Stimulated activated CD4-positive, alpha-beta T cell treated with anti-CD3 and anti-CD28 coated beads, Interleukin-12 subunit alpha, Interleukin-12 subunit beta, amount 100 ng/mL, for 48 hours (primary cell): ENCODE data around the gene FRS2.
"Not testable (repeated sequence)": the region's sequence is repeated elsewhere in the genome, so short reads cannot be mapped to it uniquely, and the experiment has no call there.

Experiments
- DNase-seq, 3 donors: peaks; one replicate each; pipeline ENCODE4 v3.0.0-alpha.2; 2020; ENCODE audit warnings: low read depth in 2 of 3, low spot score in 1 of 3

FRS2 gene, protein sequence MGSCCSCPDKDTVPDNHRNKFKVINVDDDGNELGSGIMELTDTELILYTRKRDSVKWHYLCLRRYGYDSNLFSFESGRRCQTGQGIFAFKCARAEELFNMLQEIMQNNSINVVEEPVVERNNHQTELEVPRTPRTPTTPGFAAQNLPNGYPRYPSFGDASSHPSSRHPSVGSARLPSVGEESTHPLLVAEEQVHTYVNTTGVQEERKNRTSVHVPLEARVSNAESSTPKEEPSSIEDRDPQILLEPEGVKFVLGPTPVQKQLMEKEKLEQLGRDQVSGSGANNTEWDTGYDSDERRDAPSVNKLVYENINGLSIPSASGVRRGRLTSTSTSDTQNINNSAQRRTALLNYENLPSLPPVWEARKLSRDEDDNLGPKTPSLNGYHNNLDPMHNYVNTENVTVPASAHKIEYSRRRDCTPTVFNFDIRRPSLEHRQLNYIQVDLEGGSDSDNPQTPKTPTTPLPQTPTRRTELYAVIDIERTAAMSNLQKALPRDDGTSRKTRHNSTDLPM

GRCh38 chr12:69470189-69471075, at the start of gene FRS2:
Gene FRS2, plus strand, starts transcription at chr12:69470388. Its CDS starts 98,643 bp downstream, at chr12:69569031.
- peak; percentile 73 to 85 (median 80) for DNase-seq

- no peak for DNase-seq
Measured at GRCh38 chr12:69421548-69421947, 48.6 kb upstream of the FRS2 start.

DNA sequence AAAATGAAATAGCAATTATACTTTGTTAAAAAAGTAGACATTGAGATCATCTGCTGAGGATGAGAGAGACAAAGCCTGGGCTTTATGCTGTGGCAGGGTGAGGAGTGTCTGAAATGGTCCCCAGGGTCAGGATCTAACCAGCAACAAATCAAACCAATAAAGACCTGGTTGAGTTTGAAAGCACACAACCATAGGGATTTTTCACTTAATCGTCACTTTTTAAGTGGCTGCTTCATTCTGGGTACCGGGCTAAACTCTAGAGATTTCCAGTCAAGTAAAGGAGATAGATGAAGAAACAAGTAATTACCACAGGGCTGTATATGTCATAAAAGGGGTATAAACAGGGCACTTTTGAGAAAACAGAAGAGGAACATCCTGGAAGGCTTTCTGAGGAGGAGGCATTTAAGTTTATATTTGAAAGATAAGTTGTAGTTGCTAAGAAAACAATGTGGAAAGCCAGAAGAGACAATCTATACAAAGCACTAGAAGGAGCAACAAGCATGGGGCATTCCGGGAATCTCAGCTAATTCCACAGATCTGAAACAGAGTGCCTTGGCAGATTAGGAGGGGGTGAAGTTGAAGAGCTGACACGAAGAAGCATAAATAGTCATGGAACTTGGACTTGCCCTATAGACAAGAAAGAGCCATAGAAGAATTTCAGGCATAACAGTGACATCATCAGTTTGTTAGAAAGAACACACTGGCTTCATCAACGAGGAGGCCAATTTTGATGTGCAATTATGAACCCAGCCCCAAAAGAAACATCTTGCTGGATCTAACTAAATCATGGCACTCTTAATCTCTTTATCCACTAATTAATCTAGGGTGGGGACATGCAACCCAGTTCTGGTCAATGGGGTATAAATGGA, 46.9 kb upstream of the FRS2 start:
- DNase-seq, result no peak

DNA sequence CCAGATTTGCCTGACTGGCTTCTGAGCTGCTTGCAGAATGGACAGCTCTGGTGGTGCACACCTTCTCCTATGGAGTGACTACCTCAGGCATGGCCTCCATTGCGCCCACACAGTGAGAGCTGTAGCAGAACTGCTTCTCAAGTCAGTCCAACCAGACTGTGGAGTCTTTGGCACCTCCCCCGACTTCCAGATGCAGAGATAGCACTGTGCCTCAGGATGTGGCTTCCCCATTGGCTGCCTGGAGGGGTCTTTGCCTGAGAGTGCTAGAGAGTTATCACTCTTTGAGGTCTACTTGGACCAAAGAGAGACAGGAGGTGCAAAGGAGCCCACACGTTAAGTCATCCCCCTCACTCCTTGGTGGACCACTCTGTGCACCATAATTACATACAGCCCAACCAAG, 44.8 kb upstream of the FRS2 start:
- no peak for DNase-seq

DNA sequence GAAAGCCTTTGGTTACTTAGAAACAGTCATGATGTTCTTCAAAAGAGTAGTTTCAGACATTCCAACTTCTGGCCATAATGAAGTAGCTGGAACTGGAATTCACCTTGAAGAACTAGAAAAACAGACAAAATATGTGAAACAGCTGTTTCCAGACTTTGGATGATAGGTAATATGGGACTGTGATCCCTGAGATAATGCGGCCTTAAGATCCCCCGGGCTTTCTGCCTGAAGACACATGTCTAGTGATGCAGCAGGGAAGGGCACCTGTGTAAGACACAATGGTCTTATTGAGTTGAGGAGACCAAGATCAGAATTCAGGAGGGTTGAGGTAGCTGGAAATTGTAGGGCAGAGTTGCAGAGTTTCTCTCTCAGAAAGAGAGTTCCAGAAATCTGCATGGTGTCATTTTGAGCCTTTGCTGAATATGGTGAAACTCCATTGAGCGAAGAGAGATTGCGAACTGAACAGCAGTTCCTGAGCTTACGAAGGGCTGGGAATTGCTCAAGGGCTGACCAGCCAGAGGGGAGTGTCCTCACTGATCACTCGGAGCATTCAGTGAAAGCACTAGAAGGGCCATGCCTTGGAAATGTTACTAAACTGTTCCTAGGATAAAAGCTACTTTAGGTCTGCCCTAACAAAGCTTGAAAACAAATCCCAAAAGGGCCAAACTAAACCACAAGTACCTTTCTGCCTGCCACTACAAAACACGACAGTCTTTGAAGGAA, 41.7 kb upstream of the FRS2 start:
- no peak for DNase-seq

DNA sequence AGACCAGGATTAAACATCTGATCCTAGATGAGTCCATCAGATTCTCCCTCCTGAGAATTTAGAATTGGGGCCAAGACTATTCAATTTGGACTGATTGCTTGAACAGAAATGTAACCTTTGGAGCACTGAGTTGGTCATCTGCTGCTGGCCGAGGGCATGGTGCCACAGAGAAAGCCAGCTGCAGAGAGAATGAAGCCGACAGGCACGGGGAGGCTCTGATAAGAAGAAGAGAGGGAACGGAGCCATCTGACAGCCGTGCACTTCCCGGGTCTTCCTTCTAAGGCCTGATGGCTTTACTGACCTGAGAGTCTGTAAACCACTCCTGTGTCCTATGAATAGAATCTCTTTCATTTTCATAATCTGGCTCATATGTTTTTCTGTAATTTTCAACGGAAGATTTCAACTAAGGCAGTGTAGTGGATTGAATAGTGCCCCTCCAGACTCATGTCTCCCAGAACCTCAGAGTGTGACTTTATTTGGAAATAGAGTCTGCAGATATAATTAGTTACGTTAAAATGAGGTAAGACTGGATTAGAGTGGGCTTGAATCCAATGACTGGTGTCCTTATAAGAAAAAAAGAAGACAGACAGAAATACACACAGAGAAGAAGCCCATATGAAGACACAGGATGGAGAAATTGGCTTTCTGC, 39.1 kb upstream of the FRS2 start:
- no peak for DNase-seq

GRCh38 chr12:69431591-69432222, 38.5 kb upstream of the FRS2 start:
- no peak for DNase-seq

DNA sequence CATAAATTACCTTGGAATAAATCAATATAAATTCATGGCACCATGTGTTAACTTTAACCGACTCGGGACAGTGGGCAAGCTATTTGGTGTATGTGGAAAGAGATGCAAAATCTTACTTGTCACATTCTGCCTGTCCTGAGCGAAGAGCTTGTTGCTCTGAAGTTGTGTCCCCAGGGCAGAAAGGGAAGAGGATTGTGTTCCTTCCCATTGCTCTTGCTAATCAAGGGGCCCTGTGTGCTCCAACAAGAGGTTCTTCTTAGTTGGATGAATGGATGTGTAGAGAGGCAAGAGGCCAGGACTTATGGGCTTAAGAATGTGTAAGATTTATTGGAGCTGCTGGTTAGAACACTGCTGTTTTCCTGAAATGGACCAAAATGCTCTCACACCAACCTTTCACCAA, 36.5 kb upstream of the FRS2 start:
- DNase-seq, result no peak

- DNase-seq, result no peak
Measured at GRCh38 chr12:69435644-69436043, 34.5 kb upstream of the FRS2 start.

DNA sequence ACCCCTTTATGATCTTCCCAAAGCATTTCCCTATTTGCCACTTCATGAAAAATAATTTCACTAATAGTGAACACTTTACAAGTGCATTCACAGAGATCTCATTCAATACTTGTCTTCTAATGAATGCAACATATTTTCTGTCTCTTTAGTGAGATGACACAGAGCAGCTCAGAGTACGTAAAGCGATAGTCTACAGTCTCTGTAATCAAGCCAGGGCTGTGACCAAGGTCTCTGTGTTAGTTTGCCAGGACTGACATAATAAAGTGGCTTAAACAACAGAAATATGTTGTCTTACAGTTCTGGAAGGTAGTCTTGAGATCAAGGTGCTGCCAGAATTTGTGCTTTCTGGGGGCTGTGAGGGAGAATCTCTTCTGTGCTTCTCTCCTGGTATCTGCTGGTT, 33.1 kb upstream of the FRS2 start:
- no peak for DNase-seq

DNA sequence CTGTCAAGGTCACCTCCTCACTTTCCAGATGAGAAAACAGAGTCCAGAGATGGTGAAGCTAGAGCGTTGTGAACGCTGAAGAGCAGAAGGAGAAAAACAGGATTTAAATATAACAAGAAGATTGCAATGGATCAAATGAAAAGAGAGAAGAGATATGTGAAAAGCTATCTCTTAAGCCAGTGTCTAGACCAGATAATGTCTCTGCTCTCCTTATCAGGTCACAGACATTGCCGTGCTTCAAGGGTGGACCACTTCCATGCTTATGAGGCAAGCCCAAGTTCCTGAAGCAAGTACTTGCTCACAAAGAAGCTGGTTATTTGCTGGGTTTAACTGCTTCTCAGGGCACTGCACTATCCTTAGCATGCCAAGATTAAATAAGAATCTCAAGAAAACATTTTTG, 31.6 kb upstream of the FRS2 start:
- no peak for DNase-seq

DNA sequence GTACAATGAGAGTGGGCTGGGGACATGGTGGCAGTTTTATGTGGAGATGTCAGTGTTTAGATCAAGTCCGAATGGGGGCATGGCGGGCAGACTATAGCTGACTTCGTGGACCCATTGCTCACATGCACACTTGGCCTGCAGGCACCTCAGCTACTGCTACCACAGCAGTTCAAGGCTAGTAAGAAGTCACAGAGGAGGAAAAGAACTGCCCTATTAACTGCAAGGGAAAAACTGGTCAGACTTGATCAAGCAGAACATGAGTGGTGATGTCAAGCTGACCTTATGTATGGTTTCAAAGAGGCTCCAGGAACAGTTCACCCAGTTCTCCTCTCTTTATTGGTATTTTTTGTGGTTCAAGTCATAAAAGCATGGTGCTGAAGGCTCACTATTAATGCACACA, 30.2 kb upstream of the FRS2 start:
- DNase-seq, result no peak

DNA sequence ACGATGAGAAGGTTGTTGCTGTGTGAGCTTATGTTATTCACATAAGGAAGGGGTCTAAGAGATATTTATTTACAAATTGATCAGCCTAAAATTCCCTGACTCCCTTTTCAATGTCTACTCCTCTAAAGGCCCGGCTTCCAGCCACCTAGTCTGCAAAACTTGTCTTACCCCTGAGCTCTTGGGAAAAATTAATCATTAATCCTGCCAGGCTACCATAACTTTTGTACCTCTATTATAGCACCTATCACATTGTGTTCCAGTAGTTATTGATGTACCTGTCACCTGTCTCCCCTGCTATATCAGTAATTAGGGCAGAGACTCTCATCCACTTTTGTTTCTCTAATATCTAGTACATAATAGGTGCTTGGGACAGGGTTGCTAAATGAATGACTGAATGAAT, 29.3 kb upstream of the FRS2 start:
- DNase-seq, result no peak

GRCh38 chr12:69442894-69443293, 27.3 kb upstream of the FRS2 start:
- no peak for DNase-seq

DNA sequence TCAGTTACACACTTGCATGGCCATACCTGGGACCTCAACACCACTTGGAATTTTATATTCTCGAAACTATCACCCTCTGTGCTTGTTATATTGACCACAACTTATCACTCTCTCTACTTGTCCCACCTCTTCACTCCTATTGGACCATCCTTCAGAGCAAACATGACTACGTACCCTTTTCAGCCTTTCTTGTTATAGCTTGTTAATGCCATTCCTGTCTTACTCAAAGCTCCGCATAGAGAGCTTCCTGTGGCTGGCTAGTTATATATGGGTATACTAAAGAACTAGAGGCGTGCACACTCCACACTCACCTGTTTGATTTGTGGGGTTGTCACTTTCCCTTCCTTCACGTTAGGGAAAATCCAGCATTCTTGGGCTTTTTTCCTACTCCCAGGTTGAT, 26.3 kb upstream of the FRS2 start:
- DNase-seq, result no peak

DNA sequence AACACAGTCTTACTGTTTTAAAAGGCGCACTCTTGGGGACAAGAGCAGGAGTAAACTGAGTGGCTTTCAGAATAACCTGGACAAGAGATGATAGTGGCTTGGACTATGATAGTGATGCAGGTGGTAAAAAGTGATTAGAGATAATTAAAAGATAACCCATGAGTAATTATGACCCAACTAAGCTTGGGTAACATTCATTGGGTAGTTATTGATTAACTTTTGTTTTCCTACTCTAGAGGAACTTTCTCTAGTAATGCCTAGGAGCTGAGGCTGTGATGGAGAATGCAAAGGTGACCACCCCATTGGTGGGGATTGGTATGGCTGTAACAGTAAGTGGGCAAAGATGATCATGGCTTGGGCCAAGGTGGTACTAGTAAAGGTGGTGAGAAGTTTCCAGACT, 22.3 kb upstream of the FRS2 start:
- DNase-seq, result no peak

DNA sequence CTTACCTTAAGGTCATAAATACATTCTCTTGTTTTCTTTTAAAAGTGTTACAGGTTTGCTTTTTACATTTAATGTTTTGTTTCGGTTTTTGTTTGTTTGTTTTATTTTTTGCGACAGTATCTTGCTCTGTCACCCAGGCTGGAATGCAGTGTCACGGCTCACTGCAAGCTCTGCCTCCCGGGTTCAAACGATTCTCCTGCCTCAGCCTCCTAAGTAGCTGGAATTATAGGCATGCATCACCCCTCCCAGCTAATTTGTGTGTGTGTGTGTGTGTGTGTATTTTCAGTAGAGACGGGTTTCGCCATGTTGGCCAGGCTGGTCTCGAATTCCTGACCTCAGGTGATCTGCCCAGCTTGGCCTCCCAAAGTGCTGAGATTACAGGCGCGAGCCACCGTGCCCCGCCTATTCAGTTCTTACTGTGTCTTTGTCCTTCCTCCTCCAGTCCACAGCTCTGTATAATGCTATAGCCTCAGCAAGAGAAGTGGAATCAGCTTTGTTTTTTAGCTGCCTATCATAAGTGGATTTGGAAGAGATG, 17.5 kb upstream of the FRS2 start:
- DNase-seq, result not testable (repeated sequence)

- DNase-seq, result no peak
Measured at GRCh38 chr12:69456239-69456638, 13.9 kb upstream of the FRS2 start.

DNA sequence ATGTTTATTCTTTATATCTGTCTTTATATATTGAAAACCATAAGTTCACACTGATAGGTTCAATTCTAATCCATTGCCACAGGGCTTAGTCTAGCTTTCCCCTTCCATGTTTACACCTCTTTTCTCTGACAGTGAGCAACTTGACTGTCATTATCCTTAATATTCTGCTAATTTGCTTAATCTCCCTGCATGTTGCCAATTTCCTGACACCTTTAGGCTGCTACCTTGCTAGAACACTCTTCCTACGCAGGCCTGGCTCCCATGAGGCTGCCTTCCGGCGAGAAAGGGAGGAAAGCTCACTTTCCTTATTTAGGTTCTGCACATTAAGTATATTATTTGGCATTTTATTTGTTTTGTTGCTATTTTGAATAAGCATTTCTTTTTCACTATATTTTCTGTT, 12.8 kb upstream of the FRS2 start:
- no peak for DNase-seq
